HepG2 (cell line): ENCODE data around the gene HLA-C. TPM values are rescaled to one million over a fixed set of nuclear protein-coding genes. Genes with fewer than 3 reads are reported as not detected.

Source experiments
- ATAC-seq: fragments of 200-7000 bp; cut with Tn5 transposase; 3 replicates; pipeline ENCODE4 v1.9.1; 2020; ENCODE audit warnings: mild to moderate bottlenecking, moderate library complexity
- BruUV-seq: library from RNA; stranded (reverse); fragments of 400-500 nt; replicated peaks from 2 replicates; lab custom pipeline; 2021; lab: Mats Ljungman, UMichigan
- CTCF ChIA-PET: fragments of 300-600 bp; formaldehyde crosslinking; extraction: SDS; loops from one replicate; lab custom pipeline; 2021; ENCODE audit warnings: low total read pairs, inconsistent platforms, low intra/inter-chr PET ratio; lab: Yijun Ruan, JAX
- POLR2A ChIA-PET: fragments of 350-600 bp; sonication (Branson Sonifier 250); formaldehyde crosslinking; loops from one replicate; lab custom pipeline; 2020; ENCODE audit warnings: antibody characterized with exemption, inconsistent platforms; lab: Yijun Ruan, JAX
- DNase-seq: peaks from one replicate; pipeline ENCODE4 v3.0.0-alpha.2; 2015; ENCODE audit warnings: low spot score
- FAIRE-seq: peaks from 3 replicates; lab custom pipeline; 2011; peaks lifted over from hg19 to GRCh38; lab: Jason Lieb, UNC
- H2AFZ ChIP-seq: one replicate; pipeline ENCODE4 v1.6.1; 2011; ENCODE audit warnings: low read length, inconsistent platforms
- H3K27ac ChIP-seq: fragments of 300-600 bp; 3 replicates; pipeline ENCODE4 v1.8.0; 2011; ENCODE audit warnings: mixed run types, mild to moderate bottlenecking, mixed read lengths, low read length, inconsistent platforms; ENCODE audit not compliant: insufficient read depth; ENCODE audit errors: extremely low read length
- H3K27me3 ChIP-seq, 2 experiments: fragments of 200-600 bp in 1 of 2; 2 replicates in 1 of 2; 3 replicates in 1 of 2; pipeline versions ENCODE4 v1.6.0 to v1.8.0; 2011; ENCODE audit warnings: low read length in 2 of 2, mild to moderate bottlenecking in 2 of 2, moderate library complexity in 2 of 2, inconsistent platforms in 1 of 2; ENCODE audit not compliant: insufficient read depth in 2 of 2, control insufficient read depth in 1 of 2
- H3K36me3 ChIP-seq, 2 experiments: fragments of 200-600 bp in 1 of 2; replicated peaks in 1 of 2; 2 replicates in 1 of 2; 3 replicates in 1 of 2; pipeline versions ENCODE4 v1.5.1 to v1.8.0; 2011; ENCODE audit warnings: low read length in 2 of 2, inconsistent platforms in 1 of 2; ENCODE audit not compliant: insufficient read depth in 2 of 2, control insufficient read depth in 1 of 2
- H3K4me1 ChIP-seq: 2 replicates; pipeline ENCODE4 v1.5.1; 2012; ENCODE audit warnings: low read length, inconsistent platforms; ENCODE audit not compliant: insufficient read depth
- H3K4me2 ChIP-seq: 2 replicates; pipeline ENCODE4 v1.6.0; 2011; ENCODE audit warnings: low read depth, low read length, inconsistent platforms
- H3K4me3 ChIP-seq, 3 experiments: fragments of 200-600 bp in 1 of 3; sonication (generic), shearing (Covaris generic) in 1 of 3; replicated peaks in 1 of 3; 2 replicates each; pipeline ENCODE4 v1.5.1; 2011 to 2016; ENCODE audit warnings: low read length in 3 of 3, inconsistent platforms in 2 of 3, low read depth in 2 of 3, mild to moderate bottlenecking in 2 of 3, control low read depth in 1 of 3, mixed read lengths in 1 of 3; ENCODE audit not compliant: insufficient read depth in 1 of 3
- H3K79me2 ChIP-seq: one replicate; pipeline ENCODE4 v1.6.1; 2011; ENCODE audit warnings: low read length, inconsistent platforms; ENCODE audit not compliant: insufficient read depth
- H3K9ac ChIP-seq: 2 replicates; pipeline ENCODE4 v1.6.0; 2011; ENCODE audit warnings: mild to moderate bottlenecking, low read depth, low read length, inconsistent platforms; ENCODE audit not compliant: insufficient read depth
- H3K9me3 ChIP-seq: 2 replicates; pipeline ENCODE4 v1.5.1; 2012; ENCODE audit warnings: mild to moderate bottlenecking, low read length
- H4K20me1 ChIP-seq: 2 replicates; pipeline ENCODE4 v1.6.0; 2011; ENCODE audit warnings: inconsistent platforms, mild to moderate bottlenecking, low read length, moderate library complexity; ENCODE audit not compliant: insufficient read depth
- CBX1 ChIP-seq: IDR thresholded peaks from one replicate; pipeline ENCODE4 v1.6.1; 2016; ENCODE audit warnings: antibody characterized with exemption, low read depth
- NR3C1 ChIP-seq: sonication (generic); formaldehyde crosslinking; IDR thresholded peaks from 2 replicates; pipeline ENCODE4 v1.4.0; 2020; ENCODE audit warnings: missing genetic modification reagents
- TBX2 ChIP-seq: sonication (generic); formaldehyde crosslinking; IDR thresholded peaks from 2 replicates; pipeline ENCODE4 v1.5.0; 2020; ENCODE audit warnings: missing genetic modification reagents, mild to moderate bottlenecking, borderline replicate concordance
- ZNF367 ChIP-seq: sonication (generic); formaldehyde crosslinking; IDR thresholded peaks from 2 replicates; pipeline ENCODE4 v1.4.0; 2020; ENCODE audit warnings: missing genetic modification reagents, borderline replicate concordance
- WGBS: methylation state at CpG from one replicate; pipeline ENCODE4 v1.1.6; 2017; ENCODE audit warnings: low lambda C conversion rate; 5-methylcytosine and 5-hydroxymethylcytosine counted together
- in situ Hi-C: cut with HindIII; loops from 2 replicates; pipeline ENCODE4 v1.10.0; 2017; ENCODE audit warnings: low pct_unique_long_range_greater_than_20kb; ENCODE audit not compliant: extremely low pct_ligation_motif_present
- intact Hi-C: fragments of 100-400 bp; cut with micrococcal nuclease; formaldehyde crosslinking; loops from one replicate; pipeline ENCODE4 v1.10.0; 2022; ENCODE audit not compliant: unreplicated experiment
- polyA plus RNA-seq, 8 experiments: library from polyadenylated mRNA; depleted of rRNA in 3 of 8; stranded (reverse) in 7 of 8; unstranded in 1 of 8; fragments of >200 nt; fragmentation: Illumina TruSeq in 4 of 8; extraction: Trizol in 4 of 8; gene quantifications; 2 replicates each; pipeline versions ENCODE4 v1.2.1 to v1.2.3, GENCODE V29; 2011 to 2016; ENCODE audit warnings: low read depth in 4 of 8, missing spikeins in 1 of 8, mixed read lengths in 1 of 8; ENCODE audit not compliant: insufficient read depth in 1 of 8
- total RNA-seq, 5 experiments: library from RNA; depleted of rRNA; stranded (reverse); fragments of >200 nt; fragmentation: Illumina TruSeq; extraction: Trizol; gene quantifications; 2 replicates each; pipeline ENCODE4 v1.2.3, GENCODE V29; 2016; ENCODE audit warnings: low read depth in 1 of 5
- TF ChIP-seq, protein P1 (sequence below): sonication (generic); formaldehyde crosslinking; IDR thresholded peaks from 2 replicates; pipeline ENCODE4 v1.4.0; 2020; ENCODE audit warnings: missing genetic modification reagents
- TF ChIP-seq, protein P2 (sequence below): sonication (generic); formaldehyde crosslinking; IDR thresholded peaks from 2 replicates; pipeline ENCODE4 v1.4.0; 2020; ENCODE audit warnings: missing genetic modification reagents
- TF ChIP-seq, protein P3 (sequence below): sonication (generic); formaldehyde crosslinking; IDR thresholded peaks from 2 replicates; pipeline ENCODE4 v1.4.0; 2020; ENCODE audit warnings: missing genetic modification reagents, borderline replicate concordance

The HLA-C gene
- total and polyA plus RNA-seq, 2 of the 13 experiments (the other 11 are each of a cell fraction or from before 2014, with no cell fraction given) = 77.1 to 155 TPM

DNA sequence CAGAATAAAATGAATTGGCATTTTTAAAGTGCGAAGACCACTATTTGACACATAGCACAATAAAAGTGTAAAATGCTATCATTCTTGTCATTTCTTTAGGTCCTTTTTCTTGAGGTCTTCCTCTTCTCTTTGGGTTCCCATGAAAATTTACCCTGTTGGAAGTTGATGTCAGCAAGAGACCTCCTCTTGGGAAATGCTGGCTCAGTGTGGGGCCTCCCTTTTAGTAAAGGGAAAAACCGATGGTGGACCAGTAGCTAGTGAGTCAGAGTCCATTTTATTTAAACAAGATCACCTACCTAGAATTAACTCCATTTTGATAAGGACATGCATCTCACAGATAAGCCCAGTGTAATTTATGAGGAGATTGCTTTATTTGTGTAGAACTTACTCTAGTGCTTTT, 37.7 kb upstream of the HLA-C start:
- no peak for TF ChIP-seq TBX2 (CRISPR knock-in tag)
- TF ChIP-seq, protein P1, sequence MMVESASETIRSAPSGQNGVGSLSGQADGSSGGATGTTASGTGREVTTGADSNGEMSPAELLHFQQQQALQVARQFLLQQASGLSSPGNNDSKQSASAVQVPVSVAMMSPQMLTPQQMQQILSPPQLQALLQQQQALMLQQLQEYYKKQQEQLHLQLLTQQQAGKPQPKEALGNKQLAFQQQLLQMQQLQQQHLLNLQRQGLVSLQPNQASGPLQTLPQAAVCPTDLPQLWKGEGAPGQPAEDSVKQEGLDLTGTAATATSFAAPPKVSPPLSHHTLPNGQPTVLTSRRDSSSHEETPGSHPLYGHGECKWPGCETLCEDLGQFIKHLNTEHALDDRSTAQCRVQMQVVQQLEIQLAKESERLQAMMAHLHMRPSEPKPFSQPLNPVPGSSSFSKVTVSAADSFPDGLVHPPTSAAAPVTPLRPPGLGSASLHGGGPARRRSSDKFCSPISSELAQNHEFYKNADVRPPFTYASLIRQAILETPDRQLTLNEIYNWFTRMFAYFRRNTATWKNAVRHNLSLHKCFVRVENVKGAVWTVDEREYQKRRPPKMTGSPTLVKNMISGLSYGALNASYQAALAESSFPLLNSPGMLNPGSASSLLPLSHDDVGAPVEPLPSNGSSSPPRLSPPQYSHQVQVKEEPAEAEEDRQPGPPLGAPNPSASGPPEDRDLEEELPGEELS (CRISPR knock-in tag) = no peak
- TF ChIP-seq NR3C1 (CRISPR knock-in tag) = no peak
- TF ChIP-seq, protein P2, sequence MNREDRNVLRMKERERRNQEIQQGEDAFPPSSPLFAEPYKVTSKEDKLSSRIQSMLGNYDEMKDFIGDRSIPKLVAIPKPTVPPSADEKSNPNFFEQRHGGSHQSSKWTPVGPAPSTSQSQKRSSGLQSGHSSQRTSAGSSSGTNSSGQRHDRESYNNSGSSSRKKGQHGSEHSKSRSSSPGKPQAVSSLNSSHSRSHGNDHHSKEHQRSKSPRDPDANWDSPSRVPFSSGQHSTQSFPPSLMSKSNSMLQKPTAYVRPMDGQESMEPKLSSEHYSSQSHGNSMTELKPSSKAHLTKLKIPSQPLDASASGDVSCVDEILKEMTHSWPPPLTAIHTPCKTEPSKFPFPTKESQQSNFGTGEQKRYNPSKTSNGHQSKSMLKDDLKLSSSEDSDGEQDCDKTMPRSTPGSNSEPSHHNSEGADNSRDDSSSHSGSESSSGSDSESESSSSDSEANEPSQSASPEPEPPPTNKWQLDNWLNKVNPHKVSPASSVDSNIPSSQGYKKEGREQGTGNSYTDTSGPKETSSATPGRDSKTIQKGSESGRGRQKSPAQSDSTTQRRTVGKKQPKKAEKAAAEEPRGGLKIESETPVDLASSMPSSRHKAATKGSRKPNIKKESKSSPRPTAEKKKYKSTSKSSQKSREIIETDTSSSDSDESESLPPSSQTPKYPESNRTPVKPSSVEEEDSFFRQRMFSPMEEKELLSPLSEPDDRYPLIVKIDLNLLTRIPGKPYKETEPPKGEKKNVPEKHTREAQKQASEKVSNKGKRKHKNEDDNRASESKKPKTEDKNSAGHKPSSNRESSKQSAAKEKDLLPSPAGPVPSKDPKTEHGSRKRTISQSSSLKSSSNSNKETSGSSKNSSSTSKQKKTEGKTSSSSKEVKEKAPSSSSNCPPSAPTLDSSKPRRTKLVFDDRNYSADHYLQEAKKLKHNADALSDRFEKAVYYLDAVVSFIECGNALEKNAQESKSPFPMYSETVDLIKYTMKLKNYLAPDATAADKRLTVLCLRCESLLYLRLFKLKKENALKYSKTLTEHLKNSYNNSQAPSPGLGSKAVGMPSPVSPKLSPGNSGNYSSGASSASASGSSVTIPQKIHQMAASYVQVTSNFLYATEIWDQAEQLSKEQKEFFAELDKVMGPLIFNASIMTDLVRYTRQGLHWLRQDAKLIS (CRISPR knock-in tag) = no peak
- no peak for TF ChIP-seq ZNF367 (CRISPR knock-in tag)
- TF ChIP-seq, protein P3, sequence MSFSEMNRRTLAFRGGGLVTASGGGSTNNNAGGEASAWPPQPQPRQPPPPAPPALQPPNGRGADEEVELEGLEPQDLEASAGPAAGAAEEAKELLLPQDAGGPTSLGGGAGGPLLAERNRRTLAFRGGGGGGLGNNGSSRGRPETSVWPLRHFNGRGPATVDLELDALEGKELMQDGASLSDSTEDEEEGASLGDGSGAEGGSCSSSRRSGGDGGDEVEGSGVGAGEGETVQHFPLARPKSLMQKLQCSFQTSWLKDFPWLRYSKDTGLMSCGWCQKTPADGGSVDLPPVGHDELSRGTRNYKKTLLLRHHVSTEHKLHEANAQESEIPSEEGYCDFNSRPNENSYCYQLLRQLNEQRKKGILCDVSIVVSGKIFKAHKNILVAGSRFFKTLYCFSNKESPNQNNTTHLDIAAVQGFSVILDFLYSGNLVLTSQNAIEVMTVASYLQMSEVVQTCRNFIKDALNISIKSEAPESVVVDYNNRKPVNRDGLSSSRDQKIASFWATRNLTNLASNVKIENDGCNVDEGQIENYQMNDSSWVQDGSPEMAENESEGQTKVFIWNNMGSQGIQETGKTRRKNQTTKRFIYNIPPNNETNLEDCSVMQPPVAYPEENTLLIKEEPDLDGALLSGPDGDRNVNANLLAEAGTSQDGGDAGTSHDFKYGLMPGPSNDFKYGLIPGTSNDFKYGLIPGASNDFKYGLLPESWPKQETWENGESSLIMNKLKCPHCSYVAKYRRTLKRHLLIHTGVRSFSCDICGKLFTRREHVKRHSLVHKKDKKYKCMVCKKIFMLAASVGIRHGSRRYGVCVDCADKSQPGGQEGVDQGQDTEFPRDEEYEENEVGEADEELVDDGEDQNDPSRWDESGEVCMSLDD = no peak
- TF ChIP-seq CBX1 = no peak
- TF ChIP-seq, all 625 proteins: peak for 0
- WGBS = 46% methylated on average over 2 of the region's 2 CpGs
- Histone ChIP-seq H3K36me3 (no peaks in the 10 kb centered on the region), H3K27ac (no peak overlapping the region), H4K20me1 (no peaks in the 10 kb centered on the region), H3K27me3 (peaks cover 1 to 45% of the 10 kb centered on the region in 2 experiments; a peak in 4 of 5 replicates), H3K4me1 (no peaks in the 10 kb centered on the region), H3K4me2 (no peak overlapping the region), H3K9ac (no peak overlapping the region), H3K4me3 (no peak overlapping the region), H3K79me2 (no peaks in the 10 kb centered on the region), H3K9me3 (no peaks in the 10 kb centered on the region), H2AFZ (no peak overlapping the region)
- FAIRE-seq (no peak), DNase-seq (no peak), ATAC-seq (no peak)
- in situ Hi-C loops (no loop called here), intact Hi-C loops (no loop called here)
- POLR2A ChIA-PET = no interaction called here
- CTCF ChIA-PET = no interaction called here
- BruUV-seq = no TSS peak
